Measurements from ENCODE around the gene ATP6V0B.
A peak's percentile ranks its signal among the peaks of the same experiment; 100 is the strongest.

Gene ATP6V0B

GRCh38 chr1:43986712-43987111 is 12.0 kb downstream of the ATP6V0B start:
- no peaks in the 10 kb centered on the region for H3K9me3 Mint-ChIP-seq
- H3K4me1 Mint-ChIP-seq = peaks cover 53% of the 10 kb centered on the region
- no peak for TF ChIP-seq CTCF (IDR thresholded peaks at IDR 0.05)
- DNase-seq = no peak
- H3K27ac Mint-ChIP-seq = no peak overlapping the region
- H3K36me3 Mint-ChIP-seq (ENCODE audit: low read depth) = peaks cover 14% of the 10 kb centered on the region
- no peak overlapping the region for H3K4me3 Mint-ChIP-seq
- H3K27me3 Mint-ChIP-seq (ENCODE audit: low read depth, poor library complexity) = peaks cover 4% of the 10 kb centered on the region

GRCh38 chr1:43987159-43987902 is 12.6 kb downstream of the ATP6V0B start:
- no peak for DNase-seq
- H3K4me1 Mint-ChIP-seq = peaks cover 51% of the 10 kb centered on the region
- peaks cover 14% of the 10 kb centered on the region for H3K36me3 Mint-ChIP-seq (ENCODE audit: low read depth)
- peaks cover 4% of the 10 kb centered on the region for H3K27me3 Mint-ChIP-seq (ENCODE audit: low read depth, poor library complexity)
- no peak overlapping the region for H3K4me3 Mint-ChIP-seq
- peak overlapping the region; percentile 73 for H3K27ac Mint-ChIP-seq
- no peaks in the 10 kb centered on the region for H3K9me3 Mint-ChIP-seq
- TF ChIP-seq CTCF (IDR thresholded peaks at IDR 0.05) = no peak

GRCh38 chr1:43990271-43991199 is 15.8 kb downstream of the ATP6V0B start:
- peaks cover 10% of the 10 kb centered on the region for H3K27me3 Mint-ChIP-seq (ENCODE audit: low read depth, poor library complexity)
- peaks cover 6% of the 10 kb centered on the region for H3K36me3 Mint-ChIP-seq (ENCODE audit: low read depth)
- DNase-seq = no peak
- peaks cover 43% of the 10 kb centered on the region for H3K4me1 Mint-ChIP-seq
- H3K9me3 Mint-ChIP-seq = no peaks in the 10 kb centered on the region
- H3K27ac Mint-ChIP-seq = no peak overlapping the region
- no peak for TF ChIP-seq CTCF (IDR thresholded peaks at IDR 0.05)
- H3K4me3 Mint-ChIP-seq = peak overlapping the region; percentile 87

- Mint-ChIP-seq H3K4me1 (peaks cover 38% of the 10 kb centered on the region), H3K4me3 (peak overlapping the region; percentile 87), H3K9me3 (no peaks in the 10 kb centered on the region), H3K36me3 (ENCODE audit: low read depth) (no peaks in the 10 kb centered on the region), H3K27ac (no peak overlapping the region), H3K27me3 (ENCODE audit: low read depth, poor library complexity) (peaks cover 10% of the 10 kb centered on the region)
- no peak for TF ChIP-seq CTCF (IDR thresholded peaks at IDR 0.05)
- no peak for DNase-seq
Measured at GRCh38 chr1:43991200-43991475, 16.4 kb downstream of the ATP6V0B start.

GRCh38 chr1:43991476-43992231 is 16.9 kb downstream of the ATP6V0B start, which contains the start of gene CCDC24:
TSS of gene CCDC24 (plus strand) at chr1:43991599. CDS start at chr1:43991879, 280 bp downstream.
- Mint-ChIP-seq H3K27ac (peak within 1 kb of the TSS; percentile 83), H3K4me3 (peak within 1 kb of the TSS; percentile 87), H3K9me3 (no peaks in the 10 kb centered on the region), H3K36me3 (ENCODE audit: low read depth) (no peaks in the 10 kb centered on the region), H3K4me1 (peaks cover 38% of the 10 kb centered on the region), H3K27me3 (ENCODE audit: low read depth, poor library complexity) (peaks cover 10% of the 10 kb centered on the region)
- DNase-seq = peak; percentile 83
- no peak for TF ChIP-seq CTCF (IDR thresholded peaks at IDR 0.05)
